ENCODE measurements around the gene DHDH. TPM values are rescaled to one million over a fixed set of nuclear protein-coding genes. Genes with fewer than 3 reads are reported as not detected.
A peak's percentile ranks its signal among the peaks of the same experiment; 100 is the strongest.

Gene DHDH
- total and polyA plus RNA-seq, 2 of the 13 experiments (the other 11 are each of a cell fraction or from before 2014, with no cell fraction given): 0.13 to 0.91 TPM

- TF ChIP-seq, protein P1, sequence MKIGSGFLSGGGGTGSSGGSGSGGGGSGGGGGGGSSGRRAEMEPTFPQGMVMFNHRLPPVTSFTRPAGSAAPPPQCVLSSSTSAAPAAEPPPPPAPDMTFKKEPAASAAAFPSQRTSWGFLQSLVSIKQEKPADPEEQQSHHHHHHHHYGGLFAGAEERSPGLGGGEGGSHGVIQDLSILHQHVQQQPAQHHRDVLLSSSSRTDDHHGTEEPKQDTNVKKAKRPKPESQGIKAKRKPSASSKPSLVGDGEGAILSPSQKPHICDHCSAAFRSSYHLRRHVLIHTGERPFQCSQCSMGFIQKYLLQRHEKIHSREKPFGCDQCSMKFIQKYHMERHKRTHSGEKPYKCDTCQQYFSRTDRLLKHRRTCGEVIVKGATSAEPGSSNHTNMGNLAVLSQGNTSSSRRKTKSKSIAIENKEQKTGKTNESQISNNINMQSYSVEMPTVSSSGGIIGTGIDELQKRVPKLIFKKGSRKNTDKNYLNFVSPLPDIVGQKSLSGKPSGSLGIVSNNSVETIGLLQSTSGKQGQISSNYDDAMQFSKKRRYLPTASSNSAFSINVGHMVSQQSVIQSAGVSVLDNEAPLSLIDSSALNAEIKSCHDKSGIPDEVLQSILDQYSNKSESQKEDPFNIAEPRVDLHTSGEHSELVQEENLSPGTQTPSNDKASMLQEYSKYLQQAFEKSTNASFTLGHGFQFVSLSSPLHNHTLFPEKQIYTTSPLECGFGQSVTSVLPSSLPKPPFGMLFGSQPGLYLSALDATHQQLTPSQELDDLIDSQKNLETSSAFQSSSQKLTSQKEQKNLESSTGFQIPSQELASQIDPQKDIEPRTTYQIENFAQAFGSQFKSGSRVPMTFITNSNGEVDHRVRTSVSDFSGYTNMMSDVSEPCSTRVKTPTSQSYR (CRISPR knock-in tag; IDR thresholded peaks at IDR 0.05; ENCODE audit: borderline replicate concordance): peak; percentile 92
- TF ChIP-seq NFE2 (CRISPR knock-in tag; IDR thresholded peaks at IDR 0.05) (peak; percentile 95), SIN3A (IDR thresholded peaks at IDR 0.05; ENCODE audit: borderline replicate concordance, low read depth, low read length) (no peak), DMAP1 (CRISPR knock-in tag; IDR thresholded peaks at IDR 0.05) (peak; percentile 95), ZNF703 (CRISPR knock-in tag; IDR thresholded peaks at IDR 0.05; ENCODE audit: borderline replicate concordance) (no peak), KLF16 (CRISPR knock-in tag; IDR thresholded peaks at IDR 0.05) (peak in 1 of 2 experiments; percentile 79; a peak in 2 of 4 replicates), NONO (IDR thresholded peaks at IDR 0.05) (no peak), NONO (CRISPR knock-in tag; conservative IDR thresholded peaks at IDR 0.05) (peak; percentile 44; the same call in 1 of the 2 replicates), ZSCAN30 (CRISPR knock-in tag; IDR thresholded peaks at IDR 0.05) (0 out of 2 replicates have a peak, but pooled peaks have one; percentile 32), ZNF350 (CRISPR knock-in tag; IDR thresholded peaks at IDR 0.05; ENCODE audit: borderline replicate concordance, low read depth) (peak; percentile 78; the same call in 1 of the 2 replicates), ZSCAN22 (CRISPR knock-in tag; IDR thresholded peaks at IDR 0.05) (no peak), GPN1 (CRISPR knock-in tag; IDR thresholded peaks at IDR 0.05; ENCODE audit: borderline replicate concordance) (0 out of 2 replicates have a peak, but pooled peaks have one; percentile 37), STAG1 (CRISPR knock-in tag; IDR thresholded peaks at IDR 0.05) (peak; percentile 9; the same call in 1 of the 2 replicates), SOX6 (IDR thresholded peaks at IDR 0.05) (no peak), SOX6 (CRISPR knock-in tag; IDR thresholded peaks at IDR 0.05) (peak; percentile 64; the same call in 1 of the 2 replicates), SALL1 (CRISPR knock-in tag; IDR thresholded peaks at IDR 0.05) (peak; percentile 58; the same call in 1 of the 2 replicates), RFX5 (IDR thresholded peaks at IDR 0.05; ENCODE audit: low read depth, low read length) (peak; percentile 78; the same call in 1 of the 2 replicates), TMF1 (CRISPR knock-in tag; IDR thresholded peaks at IDR 0.05; ENCODE audit: low read depth) (0 out of 2 replicates have a peak, but pooled peaks have one; percentile 78), SMYD3 (CRISPR knock-in tag; IDR thresholded peaks at IDR 0.05) (peak; percentile 92; the same call in 1 of the 2 replicates), SPEN (CRISPR knock-in tag; IDR thresholded peaks at IDR 0.05; ENCODE audit: low read depth) (peak; percentile 36; the same call in 1 of the 2 replicates), PHF5A (CRISPR knock-in tag; IDR thresholded peaks at IDR 0.05; ENCODE audit: low read depth, unreplicated experiment) (peak; percentile 72), SP1 (IDR thresholded peaks at IDR 0.05) (no peak), SP1 (CRISPR knock-in tag; IDR thresholded peaks at IDR 0.05) (peak; percentile 67)
- TF ChIP-seq, protein P2, sequence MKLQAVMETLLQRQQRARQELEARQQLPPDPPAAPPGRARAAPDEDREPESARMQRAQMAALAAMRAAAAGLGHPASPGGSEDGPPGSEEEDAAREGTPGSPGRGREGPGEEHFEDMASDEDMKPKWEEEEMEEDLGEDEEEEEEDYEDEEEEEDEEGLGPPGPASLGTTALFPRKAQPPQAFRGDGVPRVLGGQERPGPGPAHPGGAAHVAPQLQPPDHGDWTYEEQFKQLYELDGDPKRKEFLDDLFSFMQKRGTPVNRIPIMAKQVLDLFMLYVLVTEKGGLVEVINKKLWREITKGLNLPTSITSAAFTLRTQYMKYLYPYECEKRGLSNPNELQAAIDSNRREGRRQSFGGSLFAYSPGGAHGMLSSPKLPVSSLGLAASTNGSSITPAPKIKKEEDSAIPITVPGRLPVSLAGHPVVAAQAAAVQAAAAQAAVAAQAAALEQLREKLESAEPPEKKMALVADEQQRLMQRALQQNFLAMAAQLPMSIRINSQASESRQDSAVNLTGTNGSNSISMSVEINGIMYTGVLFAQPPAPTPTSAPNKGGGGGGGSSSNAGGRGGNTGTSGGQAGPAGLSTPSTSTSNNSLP (IDR thresholded peaks at IDR 0.05; ENCODE audit: low read depth, low read length): peak; percentile 38; the same call in 1 of the 2 replicates
- TF ChIP-seq, protein P3, sequence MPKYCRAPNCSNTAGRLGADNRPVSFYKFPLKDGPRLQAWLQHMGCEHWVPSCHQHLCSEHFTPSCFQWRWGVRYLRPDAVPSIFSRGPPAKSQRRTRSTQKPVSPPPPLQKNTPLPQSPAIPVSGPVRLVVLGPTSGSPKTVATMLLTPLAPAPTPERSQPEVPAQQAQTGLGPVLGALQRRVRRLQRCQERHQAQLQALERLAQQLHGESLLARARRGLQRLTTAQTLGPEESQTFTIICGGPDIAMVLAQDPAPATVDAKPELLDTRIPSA (CRISPR knock-in tag; IDR thresholded peaks at IDR 0.05; ENCODE audit: borderline replicate concordance): peak; percentile 58; the same call in 1 of the 2 replicates
These were observed 30.1 kb downstream of the DHDH start (continued) for GRCh38 chr19:48963371-48964204.
